Measurements from ENCODE around the gene PRELID3B. TPM values are rescaled to one million over a fixed set of nuclear protein-coding genes. Genes with fewer than 3 reads are reported as not detected.

The PRELID3B gene
- 92.1 and 97.8 TPM in 2 replicates for total RNA-seq

DNA sequence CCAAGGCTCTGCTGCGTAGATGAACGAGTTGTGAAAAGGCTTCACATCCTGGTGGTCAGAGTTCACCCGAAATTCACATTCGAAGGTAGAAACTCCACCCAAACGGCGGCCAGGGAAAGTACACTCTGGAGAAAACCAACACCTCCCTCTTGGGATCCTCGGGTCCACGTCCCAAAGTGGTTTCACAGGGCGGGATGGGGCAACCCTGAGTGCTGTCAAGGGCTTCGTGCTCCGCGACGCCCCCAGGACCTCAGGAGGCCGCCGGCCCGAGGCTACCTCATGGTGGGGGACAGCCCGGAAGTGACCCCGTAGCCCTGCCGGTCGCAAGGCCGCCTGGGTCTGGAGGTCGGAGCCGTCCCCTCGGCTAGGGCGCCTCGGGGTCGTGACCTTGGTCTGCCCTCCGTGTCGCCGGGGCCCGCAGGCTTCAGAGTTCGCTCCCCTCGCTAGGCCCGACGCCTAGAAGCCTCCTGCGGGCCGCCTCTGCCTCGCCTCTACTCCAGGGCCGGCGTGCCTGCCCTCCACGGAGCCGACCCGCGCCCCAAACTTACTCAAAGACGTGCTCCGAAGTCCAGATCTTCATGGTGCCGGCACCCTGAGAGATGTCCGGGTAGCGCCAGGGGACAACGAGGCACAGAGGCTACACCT lies at the start of gene PRELID3B:
Gene PRELID3B (minus strand): TSS at position 636 of the 645 bp plus-strand sequence. CDS start 56 bp downstream, at position 580.

GRCh38 chr20:59032023-59032712 lies 10.4 kb downstream of the PRELID3B start, which contains the start of gene ATP5F1E:
TSS of gene ATP5F1E (minus strand) at chr20:59032335. CDS start at chr20:59032251, 84 bp downstream.

DNA sequence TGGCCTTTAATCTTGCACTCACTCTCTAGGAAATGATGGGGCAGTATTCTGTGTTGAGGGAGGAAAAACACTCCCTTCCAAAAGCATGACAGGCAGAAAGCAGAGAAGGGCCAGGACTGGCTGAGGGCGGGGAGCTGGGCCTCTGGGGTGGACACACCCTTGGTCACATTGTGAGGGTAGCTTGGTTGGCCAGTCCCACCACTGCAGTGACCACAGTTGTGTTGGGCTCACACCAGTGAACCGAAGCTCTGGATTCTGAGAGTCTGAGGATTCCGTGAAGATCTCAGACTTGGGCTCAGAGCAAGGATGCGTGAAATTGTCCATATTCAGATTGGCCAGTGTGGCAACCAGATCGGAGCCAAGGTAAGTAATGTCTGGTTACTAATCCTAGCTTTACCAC lies 23.4 kb downstream of the PRELID3B start, which contains the start of gene TUBB1:
Gene TUBB1 (plus strand): TSS at position 213 of the 400 bp plus-strand sequence. CDS start 94 bp downstream, at position 307.

DNA sequence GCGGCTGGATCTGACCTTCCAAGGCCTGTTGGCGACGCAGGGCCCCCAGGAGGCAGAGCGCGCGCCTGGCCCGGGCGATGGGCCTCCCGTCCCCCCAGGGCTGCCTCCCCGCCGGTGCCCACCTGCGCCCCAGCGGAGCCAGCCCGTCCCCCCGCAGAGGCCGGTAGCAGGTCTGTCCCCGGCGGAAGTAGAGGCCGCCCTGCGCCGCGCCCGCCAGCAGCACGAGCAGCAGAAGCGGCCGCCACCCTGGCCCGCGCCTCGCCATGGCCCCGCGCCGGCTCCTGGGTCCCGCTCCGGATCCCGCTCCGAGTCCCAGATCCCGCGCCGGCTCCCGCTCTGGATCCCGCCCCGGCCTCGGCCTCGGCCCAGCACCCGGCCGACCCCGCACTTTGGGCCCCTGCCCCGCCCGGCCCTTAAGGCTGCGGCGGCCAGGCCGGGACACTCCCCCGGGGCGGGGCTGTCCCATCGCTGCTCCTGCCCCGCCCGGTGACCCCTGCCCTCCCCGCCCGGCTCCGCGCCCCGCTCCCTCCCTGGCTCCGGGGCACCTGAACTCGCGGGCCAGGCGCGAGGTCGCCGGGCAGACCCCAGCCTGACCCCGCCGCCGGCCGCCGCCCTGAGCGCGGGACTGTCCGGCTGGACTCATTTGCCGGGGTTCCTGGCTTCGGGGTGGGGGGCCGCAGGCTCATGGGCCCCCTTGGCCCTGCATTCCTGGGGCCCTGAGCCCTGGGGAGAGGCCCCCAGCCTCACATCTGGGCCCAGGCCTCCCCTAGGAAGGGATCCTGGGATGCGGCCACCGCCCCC lies 35.5 kb downstream of the PRELID3B start, which contains the start of gene CTSZ:
Gene CTSZ (minus strand): TSS at position 391 of the 801 bp plus-strand sequence. CDS start 126 bp downstream, at position 265.

Other genes with a start within 250 kb of the PRELID3B start
- 0.56 and 1.2 TPM in 2 replicates for gene GNAS-AS1, start 191.9 kb downstream of the PRELID3B start, total RNA-seq
- 400 and 636 TPM in 2 replicates for gene GNAS, start 190.1 kb downstream of the PRELID3B start, total RNA-seq
- gene NELFCD, start 61.5 kb downstream of the PRELID3B start, total RNA-seq, result 48.4 and 50.1 TPM in 2 replicates
- 297 and 334 TPM in 2 replicates for gene CTSZ, start 35.5 kb downstream of the PRELID3B start, total RNA-seq
- gene TUBB1, start 23.4 kb downstream of the PRELID3B start, total RNA-seq, result under 0.01 and 0.06 TPM in 2 replicates
- 38.8 and 49.7 TPM in 2 replicates for gene ATP5F1E, start 10.5 kb downstream of the PRELID3B start, total RNA-seq
- not detected in 2 replicates for gene ZNF831, start 121.0 kb upstream of the PRELID3B start, total RNA-seq

Measured in aortic smooth muscle cell (primary cell).